SU-DHL-6 (cell line): ENCODE results near the gene PLCB1.

Source experiments
- H2AFZ ChIP-seq: fragments of 200-600 bp; sonication (generic); 2 replicates; pipeline ENCODE4 v1.6.1; 2014; ENCODE audit warnings: low read depth, mild to moderate bottlenecking, moderate library complexity, mixed read lengths, antibody characterized with exemption, low read length; ENCODE audit not compliant: severe bottlenecking
- H3F3A ChIP-seq: fragments of 200-600 bp; shearing (Covaris generic); 2 replicates; pipeline ENCODE4 v1.6.0; 2016; ENCODE audit warnings: antibody characterized with exemption, mild to moderate bottlenecking; ENCODE audit not compliant: insufficient read depth
- H3K27ac ChIP-seq: fragments of 200-600 bp; sonication (generic); 2 replicates; pipeline ENCODE4 v1.5.1; 2016; ENCODE audit warnings: low read depth, mild to moderate bottlenecking, low read length, moderate library complexity, mixed read lengths
- H3K27me3 ChIP-seq: fragments of 200-600 bp; sonication (generic), shearing (Covaris generic); 2 replicates; pipeline ENCODE4 v1.6.0; 2014; ENCODE audit warnings: mild to moderate bottlenecking, low read length
- H3K36me3 ChIP-seq: fragments of 200-600 bp; sonication (generic); 2 replicates; pipeline ENCODE4 v1.6.1; 2014; ENCODE audit warnings: mild to moderate bottlenecking, low read length, mixed read lengths
- H3K4me2 ChIP-seq: fragments of 300-600, 200-600 bp; shearing (Covaris generic), sonication (generic); 2 replicates; pipeline ENCODE4 v1.6.0; 2014; ENCODE audit warnings: low read length, low read depth, mild to moderate bottlenecking; ENCODE audit not compliant: poor library complexity, severe bottlenecking
- H3K4me3 ChIP-seq: fragments of 200-600 bp; sonication (generic); 2 replicates; pipeline ENCODE4 v1.5.1; 2014; ENCODE audit warnings: antibody characterized with exemption, low read length, mild to moderate bottlenecking, mixed read lengths; ENCODE audit not compliant: insufficient read depth, poor library complexity, severe bottlenecking
- H3K79me2 ChIP-seq: fragments of 200-600 bp; sonication (generic); 2 replicates; pipeline ENCODE4 v1.6.1; 2014; ENCODE audit warnings: mild to moderate bottlenecking, low read length, moderate library complexity; ENCODE audit not compliant: insufficient read depth
- H3K9ac ChIP-seq: fragments of 200-600 bp; sonication (generic); 2 replicates; pipeline ENCODE4 v1.7.0; 2014; ENCODE audit warnings: mild to moderate bottlenecking, low read length
- H3K9me2 ChIP-seq: fragments of 200-600 bp; sonication (generic); replicated peaks from 2 replicates; pipeline ENCODE4 v1.6.1; 2014; ENCODE audit warnings: low read length; ENCODE audit not compliant: insufficient read depth
- H3K9me3 ChIP-seq: fragments of 200-600 bp; sonication (generic); 2 replicates; pipeline ENCODE4 v1.6.1; 2014; ENCODE audit warnings: low read length, mixed read lengths; ENCODE audit not compliant: insufficient read depth
- H4K20me1 ChIP-seq: fragments of 200-600 bp; sonication (generic); 2 replicates; pipeline ENCODE4 v1.6.1; 2014; ENCODE audit warnings: low read depth, mild to moderate bottlenecking, antibody characterized with exemption, low read length, moderate library complexity, mixed read lengths
- EZH2phosphoT487 ChIP-seq: fragments of 200-600 bp; sonication (generic), shearing (Covaris generic); conservative IDR thresholded peaks from 2 replicates; pipeline ENCODE4 v1.6.1; 2018; ENCODE audit warnings: mild to moderate bottlenecking, antibody characterized with exemption, low read length, moderate library complexity, mixed read lengths
- TF ChIP-seq, protein P1 (sequence below): fragments of 200-600 bp; sonication (generic); IDR thresholded peaks from one replicate; pipeline ENCODE4 v1.5.1; 2017; ENCODE audit warnings: antibody characterized with exemption, mild to moderate bottlenecking, low read length, moderate library complexity; ENCODE audit not compliant: insufficient read depth, poor library complexity, severe bottlenecking

Gene PLCB1

GRCh38 chr20:8190043-8190880 lies 58.2 kb downstream of the PLCB1 start:
- no peak overlapping the region for H3K27ac ChIP-seq
- no peaks in the 10 kb centered on the region for H3K9me2 ChIP-seq
- H3K9me3 ChIP-seq: no peaks in the 10 kb centered on the region; the same call in 1 of the 2 replicates

DNA sequence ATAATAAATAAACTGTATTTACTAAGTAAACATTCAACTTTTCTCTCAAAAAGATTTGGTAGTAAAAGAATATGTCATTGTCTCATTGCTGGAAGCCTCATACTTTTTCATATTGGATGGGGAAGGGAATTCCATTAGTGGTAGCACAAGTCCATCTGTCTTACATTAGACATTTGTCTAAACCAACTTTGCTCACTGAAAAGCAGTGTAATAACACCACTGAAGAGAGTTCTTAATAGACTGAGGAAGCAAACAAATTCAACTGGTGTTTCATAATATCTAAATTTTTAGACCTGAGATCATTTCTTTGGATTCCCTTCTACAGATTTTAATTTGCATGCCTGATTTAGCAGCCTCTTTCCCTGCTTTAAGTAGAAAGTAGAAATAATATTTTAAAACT lies 62.7 kb downstream of the PLCB1 start:
- Histone ChIP-seq H3F3A (no peaks in the 10 kb centered on the region), H2AFZ (no peak overlapping the region), H3K9me3 (no peaks in the 10 kb centered on the region; the same call in 1 of the 2 replicates), H3K4me2 (no peak overlapping the region), H3K9me2 (no peaks in the 10 kb centered on the region), H3K36me3 (no peaks in the 10 kb centered on the region), H3K27me3 (no peaks in the 10 kb centered on the region), H3K79me2 (no peaks in the 10 kb centered on the region), H3K9ac (no peak overlapping the region), H3K27ac (no peak overlapping the region), H3K4me3 (no peak overlapping the region), H4K20me1 (no peaks in the 10 kb centered on the region)
- TF ChIP-seq, protein P1, sequence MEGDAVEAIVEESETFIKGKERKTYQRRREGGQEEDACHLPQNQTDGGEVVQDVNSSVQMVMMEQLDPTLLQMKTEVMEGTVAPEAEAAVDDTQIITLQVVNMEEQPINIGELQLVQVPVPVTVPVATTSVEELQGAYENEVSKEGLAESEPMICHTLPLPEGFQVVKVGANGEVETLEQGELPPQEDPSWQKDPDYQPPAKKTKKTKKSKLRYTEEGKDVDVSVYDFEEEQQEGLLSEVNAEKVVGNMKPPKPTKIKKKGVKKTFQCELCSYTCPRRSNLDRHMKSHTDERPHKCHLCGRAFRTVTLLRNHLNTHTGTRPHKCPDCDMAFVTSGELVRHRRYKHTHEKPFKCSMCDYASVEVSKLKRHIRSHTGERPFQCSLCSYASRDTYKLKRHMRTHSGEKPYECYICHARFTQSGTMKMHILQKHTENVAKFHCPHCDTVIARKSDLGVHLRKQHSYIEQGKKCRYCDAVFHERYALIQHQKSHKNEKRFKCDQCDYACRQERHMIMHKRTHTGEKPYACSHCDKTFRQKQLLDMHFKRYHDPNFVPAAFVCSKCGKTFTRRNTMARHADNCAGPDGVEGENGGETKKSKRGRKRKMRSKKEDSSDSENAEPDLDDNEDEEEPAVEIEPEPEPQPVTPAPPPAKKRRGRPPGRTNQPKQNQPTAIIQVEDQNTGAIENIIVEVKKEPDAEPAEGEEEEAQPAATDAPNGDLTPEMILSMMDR: no peak
- TF ChIP-seq EZH2phosphoT487: no peak

More at GRCh38 chr20:8190043-8190880, 58.2 kb downstream of the PLCB1 start:
- Histone ChIP-seq H3K4me3 (no peak overlapping the region), H3F3A (no peaks in the 10 kb centered on the region), H2AFZ (no peak overlapping the region), H3K27me3 (no peaks in the 10 kb centered on the region), H3K79me2 (no peaks in the 10 kb centered on the region), H3K9ac (no peak overlapping the region), H3K36me3 (no peaks in the 10 kb centered on the region), H4K20me1 (no peaks in the 10 kb centered on the region), H3K4me2 (no peak overlapping the region)
- TF ChIP-seq, protein P1: no peak

DNA sequence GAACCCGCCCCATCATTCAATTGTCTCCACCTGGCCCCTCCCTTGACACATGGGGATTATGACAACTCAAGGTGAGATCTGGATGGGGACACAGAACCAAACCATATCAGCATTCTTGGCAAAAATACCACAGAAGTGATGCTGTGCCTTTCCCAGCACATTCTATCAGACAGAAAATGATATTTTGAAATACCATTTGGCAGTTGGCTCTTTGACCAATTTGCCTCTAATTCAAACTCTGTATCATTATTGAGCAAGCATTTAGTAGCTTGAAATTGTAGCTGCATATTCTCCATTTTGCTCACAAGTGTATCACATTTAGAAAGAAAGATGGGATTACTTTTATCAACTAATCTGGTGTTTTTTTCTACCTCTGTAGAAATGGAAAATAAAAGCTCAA lies 64.0 kb downstream of the PLCB1 start:
- H3K36me3 ChIP-seq: no peaks in the 10 kb centered on the region
- no peak overlapping the region for H3K27ac ChIP-seq
- no peak overlapping the region for H3K9ac ChIP-seq
- no peaks in the 10 kb centered on the region for H3K79me2 ChIP-seq
- TF ChIP-seq EZH2phosphoT487: no peak
- TF ChIP-seq, protein P1: no peak
- no peaks in the 10 kb centered on the region for H3K27me3 ChIP-seq
- no peak overlapping the region for H3K4me2 ChIP-seq
- H3K4me3 ChIP-seq: no peak overlapping the region
- no peaks in the 10 kb centered on the region; the same call in 1 of the 2 replicates for H3K9me3 ChIP-seq
- H4K20me1 ChIP-seq: no peaks in the 10 kb centered on the region
- H3K9me2 ChIP-seq: no peaks in the 10 kb centered on the region
- H3F3A ChIP-seq: no peaks in the 10 kb centered on the region
- no peak overlapping the region for H2AFZ ChIP-seq
